NCI-H510A (cell line): ENCODE data around the gene RSBN1.
"Not testable (repeated sequence)": the region's sequence is repeated elsewhere in the genome, so short reads cannot be mapped to it uniquely, and the experiment has no call there.

ENCODE experiments used
- DNase-seq: peaks from one replicate; lab custom pipeline; 2025; lab: John Stamatoyannopoulos, UW

The RSBN1 gene

GRCh38 chr1:113780374-113781146 is 31.7 kb downstream of the RSBN1 start:
- DNase-seq = no peak

- no peak for DNase-seq
Measured at GRCh38 chr1:113779542-113779941, 32.7 kb downstream of the RSBN1 start.

GRCh38 chr1:113777561-113777960 is 34.7 kb downstream of the RSBN1 start:
- DNase-seq = no peak

GRCh38 chr1:113770031-113770430 is 42.2 kb downstream of the RSBN1 start:
- no peak for DNase-seq

- DNase-seq = no peak
Measured at GRCh38 chr1:113769601-113769970, 42.7 kb downstream of the RSBN1 start.

GRCh38 chr1:113768916-113769600 is 43.2 kb downstream of the RSBN1 start:
- no peak for DNase-seq

GRCh38 chr1:113765306-113766230 is 46.7 kb downstream of the RSBN1 start:
- no peak for DNase-seq

GRCh38 chr1:113763661-113764060 is 48.6 kb downstream of the RSBN1 start:
- DNase-seq = no peak

GRCh38 chr1:113761937-113762336 is 50.3 kb downstream of the RSBN1 start:
- no peak for DNase-seq

GRCh38 chr1:113760102-113761080 is 51.9 kb downstream of the RSBN1 start:
- no peak for DNase-seq

GRCh38 chr1:113759333-113760101 is 52.8 kb downstream of the RSBN1 start, which contains the start of gene PHTF1:
Gene PHTF1 (minus strand): TSS chr1:113759486. CDS start chr1:113758703, 783 bp downstream.
- DNase-seq = peak; percentile 31

- peak; percentile 39 for DNase-seq
Measured at GRCh38 chr1:113758631-113759332, 53.5 kb downstream of the RSBN1 start.

- DNase-seq = no peak
Measured at GRCh38 chr1:113756461-113756860, 55.8 kb downstream of the RSBN1 start.

GRCh38 chr1:113753333-113753732 is 58.9 kb downstream of the RSBN1 start:
- not testable (repeated sequence) for DNase-seq

GRCh38 chr1:113751516-113751915 is 60.8 kb downstream of the RSBN1 start:
- no peak for DNase-seq

GRCh38 chr1:113751114-113751513 is 61.2 kb downstream of the RSBN1 start:
- DNase-seq = no peak

- DNase-seq = no peak
Measured at GRCh38 chr1:113749402-113749801, 62.9 kb downstream of the RSBN1 start.

GRCh38 chr1:113747376-113747775 is 64.9 kb downstream of the RSBN1 start:
- DNase-seq = no peak

- peak; percentile 8 for DNase-seq
Measured at GRCh38 chr1:113745425-113745824, 66.9 kb downstream of the RSBN1 start.

GRCh38 chr1:113744114-113744513 is 68.2 kb downstream of the RSBN1 start:
- DNase-seq = no peak
